ENCODE data around the gene VPS18.

Gene VPS18

DNA sequence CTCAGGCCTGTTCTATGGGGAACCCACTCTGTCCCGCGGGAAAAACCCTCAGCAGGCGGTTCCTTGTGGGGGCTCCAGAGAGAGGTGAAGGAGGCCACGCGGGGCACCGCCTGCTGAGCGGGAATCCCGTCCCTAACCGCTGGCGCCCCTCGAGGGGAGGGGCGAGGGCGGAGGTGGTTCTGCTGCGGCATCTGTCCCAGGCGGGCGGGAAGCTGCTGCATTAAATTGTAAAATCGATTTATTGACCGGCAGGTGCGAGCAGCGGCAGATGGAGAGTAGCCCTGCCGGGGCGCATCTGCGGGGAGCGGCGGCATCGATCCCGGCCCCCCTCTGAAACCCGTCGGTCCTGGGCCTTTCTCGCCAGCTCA, 31.2 kb downstream of the VPS18 start:
- no peak for DNase-seq

DNA sequence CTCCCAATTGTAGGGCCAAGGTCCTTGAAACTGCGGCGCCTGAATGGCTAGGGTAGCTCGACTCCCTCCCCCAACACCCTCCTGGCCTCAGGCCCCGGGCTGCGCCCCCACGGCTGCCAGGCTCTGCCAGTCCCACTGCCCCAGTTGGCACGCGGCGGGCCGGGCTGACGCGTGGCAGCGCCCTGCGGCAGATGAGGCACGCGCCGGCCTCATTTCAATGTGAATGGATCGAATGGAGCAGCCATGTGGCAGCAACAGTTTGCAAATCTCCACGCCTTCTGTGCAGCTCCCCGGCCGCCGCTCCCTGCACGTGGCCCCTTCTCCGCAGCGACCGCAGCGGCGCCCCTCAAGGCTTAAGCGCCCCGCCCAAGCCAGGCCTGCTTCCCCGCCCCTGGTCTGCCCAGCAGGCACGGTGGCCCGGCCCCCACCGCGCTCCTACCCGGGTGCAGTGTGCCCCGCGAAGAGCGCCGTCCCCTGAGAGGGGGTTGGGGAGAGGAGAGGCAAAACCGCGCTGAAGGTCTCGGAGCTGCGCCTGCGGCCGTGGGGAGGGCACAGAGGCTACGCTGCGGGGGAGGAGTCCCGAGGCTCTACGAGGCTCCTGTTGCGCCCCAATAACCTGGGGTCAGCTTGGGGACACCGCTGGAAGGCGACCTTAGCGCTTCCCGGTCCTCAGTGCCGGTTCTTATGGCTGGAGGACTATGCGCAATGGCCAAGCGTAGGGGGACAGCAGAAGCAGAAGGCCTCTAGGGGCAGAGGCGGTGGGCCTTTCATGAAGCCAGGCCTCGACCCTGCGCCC, 31.8 kb downstream of the VPS18 start:
- DNase-seq: peak; percentile 37

DNA sequence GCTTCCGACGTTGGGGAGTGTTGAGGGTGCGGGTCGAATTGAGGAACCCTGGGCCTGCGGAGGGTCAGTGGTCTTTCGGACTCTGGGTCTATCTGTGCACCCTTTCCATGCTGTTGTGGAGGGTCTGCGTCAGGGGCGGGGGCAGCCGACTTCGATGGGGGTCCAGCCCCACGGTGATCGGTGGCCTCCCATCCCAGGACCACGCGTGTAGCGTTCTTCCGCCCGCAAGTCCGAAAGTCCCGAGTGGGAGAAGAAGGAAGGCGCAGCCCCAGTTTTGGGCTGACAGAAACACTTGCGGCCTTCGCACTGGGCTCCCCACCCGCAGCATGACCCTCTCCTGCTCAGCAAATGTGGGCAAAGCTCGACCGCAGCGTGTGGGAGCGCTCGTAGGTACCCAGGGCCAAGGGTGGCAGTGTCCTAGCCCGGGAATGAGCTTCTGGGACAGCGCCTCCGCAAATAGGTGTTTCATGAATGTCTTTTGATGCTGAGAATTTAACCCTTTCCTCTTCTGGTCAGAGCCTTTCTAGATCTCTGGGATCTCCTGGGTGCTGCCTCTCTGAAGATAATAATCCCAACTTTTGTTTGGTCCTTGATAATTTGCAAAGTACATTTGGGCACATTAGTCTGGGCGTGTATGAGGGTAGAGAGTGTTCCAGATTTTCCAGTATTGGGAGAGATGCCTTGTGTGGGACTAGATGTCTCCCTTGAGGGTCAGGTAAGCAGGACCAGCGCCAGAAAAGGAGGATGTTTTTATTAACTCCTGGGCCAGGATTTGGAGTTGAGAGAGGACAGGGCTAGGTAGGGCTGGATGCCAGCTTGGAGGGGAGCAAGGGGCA, 32.6 kb downstream of the VPS18 start:
- no peak for DNase-seq

DNA sequence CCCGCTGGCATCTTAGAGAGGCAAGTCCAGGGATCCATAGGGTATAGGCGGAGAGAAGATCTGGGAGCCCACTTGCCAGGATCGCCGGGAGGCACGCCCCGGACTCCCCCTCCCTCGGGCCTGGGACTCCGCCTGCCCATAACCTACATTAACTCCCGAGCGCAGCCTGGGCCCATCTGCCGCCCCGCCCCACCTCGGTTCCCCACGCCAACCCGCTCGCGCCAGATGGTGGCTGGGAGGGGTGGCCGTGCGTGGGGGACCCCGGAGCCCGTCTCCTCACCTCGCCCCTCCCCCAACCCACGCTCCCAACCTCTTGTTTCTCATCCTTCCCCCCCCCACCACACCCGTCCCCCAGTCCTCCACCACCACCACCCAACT, 33.2 kb downstream of the VPS18 start:
- DNase-seq: no peak

DNA sequence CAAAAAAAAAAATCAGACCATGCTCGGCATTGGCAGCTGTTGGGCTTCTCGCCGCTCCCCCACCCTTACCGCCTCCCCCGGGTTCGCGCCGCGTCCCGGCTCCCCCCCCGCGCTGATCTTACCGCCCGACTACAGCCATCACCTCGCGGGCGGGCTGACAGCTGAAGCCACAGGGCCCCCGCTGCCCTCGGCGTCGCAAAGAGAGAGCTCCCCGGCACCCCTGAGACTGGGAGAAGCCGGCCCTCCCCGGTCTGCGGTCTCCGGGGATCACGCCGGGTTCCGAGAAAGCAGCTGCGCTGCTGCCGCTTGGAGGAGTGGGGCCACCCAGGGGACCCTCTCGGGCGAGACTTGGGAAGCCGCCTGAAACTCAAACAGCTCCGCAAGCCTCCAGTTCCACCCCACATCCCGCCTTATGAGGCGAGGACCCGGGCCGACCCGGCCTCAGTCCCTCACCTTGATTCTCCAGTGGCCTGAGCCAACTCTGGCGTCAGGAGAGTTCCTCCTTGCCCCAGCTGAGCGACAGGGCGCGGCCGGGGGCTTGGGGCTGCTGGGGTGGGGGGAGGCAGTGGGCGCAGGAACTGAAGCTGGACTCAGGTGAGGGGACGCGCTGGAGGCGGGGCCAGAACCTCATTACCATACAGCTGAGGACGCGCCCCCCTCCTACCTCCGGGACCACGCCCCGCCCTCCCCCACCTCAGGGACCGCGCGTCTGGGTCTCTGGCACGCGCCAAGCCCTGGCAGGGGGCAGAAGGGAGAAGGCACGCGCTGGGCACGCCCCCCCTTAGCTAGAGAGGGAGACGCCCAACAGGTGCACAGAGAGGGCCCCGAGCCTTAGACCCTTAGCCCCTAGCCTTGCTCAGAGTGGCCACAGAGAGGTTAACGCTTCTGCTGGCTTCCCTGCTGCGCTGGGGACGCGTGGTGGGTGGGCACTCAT, 33.9 kb downstream of the VPS18 start:
- peak; percentile 37 for DNase-seq

DNA sequence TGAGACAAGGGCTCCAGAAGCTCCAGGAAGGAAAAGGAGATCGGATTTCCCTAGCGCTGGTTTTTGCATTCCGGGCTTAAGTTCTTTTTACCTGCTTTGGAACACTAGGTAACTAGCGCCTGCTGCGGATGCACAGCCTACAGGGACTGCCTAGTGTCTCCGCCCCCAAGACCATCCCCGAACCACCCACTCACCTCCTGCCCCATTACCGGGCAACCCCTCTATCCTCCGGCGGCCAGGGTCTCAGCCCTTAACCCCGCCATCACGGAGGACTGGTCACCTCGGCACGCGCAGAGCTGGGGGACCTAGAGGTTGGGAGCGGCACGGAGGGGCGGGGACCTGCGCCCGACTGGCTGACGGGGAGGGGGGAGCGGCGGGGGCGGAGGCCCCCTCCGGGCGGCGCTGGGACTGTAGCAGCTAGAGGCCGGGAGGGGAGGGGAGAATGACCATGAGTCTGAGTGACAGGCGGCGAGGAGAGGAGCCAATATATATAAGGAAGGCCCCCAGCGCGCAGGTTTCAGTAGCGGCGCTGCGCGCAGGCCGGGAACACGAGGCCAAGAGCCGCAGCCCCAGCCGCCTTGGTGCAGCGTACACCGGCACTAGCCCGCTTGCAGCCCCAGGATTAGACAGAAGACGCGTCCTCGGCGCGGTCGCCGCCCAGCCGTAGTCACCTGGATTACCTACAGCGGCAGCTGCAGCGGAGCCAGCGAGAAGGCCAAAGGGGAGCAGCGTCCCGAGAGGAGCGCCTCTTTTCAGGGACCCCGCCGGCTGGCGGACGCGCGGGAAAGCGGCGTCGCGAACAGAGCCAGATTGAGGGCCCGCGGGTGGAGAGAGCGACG, 34.8 kb downstream of the VPS18 start, which contains the start of gene DLL4:
Gene DLL4 (plus strand): TSS at position 520 of the 839 bp plus-strand sequence. CDS start 329 bp downstream, outside the sequence.
- peak; percentile 61 for DNase-seq

DNA sequence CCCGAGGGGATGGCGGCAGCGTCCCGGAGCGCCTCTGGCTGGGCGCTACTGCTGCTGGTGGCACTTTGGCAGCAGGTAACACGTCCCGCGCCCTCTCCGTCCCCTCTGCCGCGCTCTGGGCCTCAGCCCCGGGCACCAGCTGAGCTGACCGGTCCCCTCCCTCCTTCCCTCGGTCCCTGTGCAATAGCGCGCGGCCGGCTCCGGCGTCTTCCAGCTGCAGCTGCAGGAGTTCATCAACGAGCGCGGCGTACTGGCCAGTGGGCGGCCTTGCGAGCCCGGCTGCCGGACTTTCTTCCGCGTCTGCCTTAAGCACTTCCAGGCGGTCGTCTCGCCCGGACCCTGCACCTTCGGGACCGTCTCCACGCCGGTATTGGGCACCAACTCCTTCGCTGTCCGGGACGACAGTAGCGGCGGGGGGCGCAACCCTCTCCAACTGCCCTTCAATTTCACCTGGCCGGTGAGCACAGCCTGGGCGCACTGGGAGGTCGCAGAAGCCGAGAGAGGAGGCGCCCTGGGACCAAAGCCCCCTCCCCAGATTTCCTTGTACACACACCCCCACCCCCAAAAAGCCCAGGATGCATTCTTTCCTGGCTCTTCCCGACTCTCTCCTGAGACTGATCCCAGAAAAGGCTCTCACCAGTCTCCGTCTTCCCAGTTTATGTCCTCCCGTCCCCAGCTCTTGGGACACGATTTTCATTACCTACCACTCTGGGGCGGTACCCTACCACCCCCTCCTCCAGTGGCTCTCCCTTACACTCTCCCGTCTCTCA, 35.6 kb downstream of the VPS18 start:
- no peak for DNase-seq

DNA sequence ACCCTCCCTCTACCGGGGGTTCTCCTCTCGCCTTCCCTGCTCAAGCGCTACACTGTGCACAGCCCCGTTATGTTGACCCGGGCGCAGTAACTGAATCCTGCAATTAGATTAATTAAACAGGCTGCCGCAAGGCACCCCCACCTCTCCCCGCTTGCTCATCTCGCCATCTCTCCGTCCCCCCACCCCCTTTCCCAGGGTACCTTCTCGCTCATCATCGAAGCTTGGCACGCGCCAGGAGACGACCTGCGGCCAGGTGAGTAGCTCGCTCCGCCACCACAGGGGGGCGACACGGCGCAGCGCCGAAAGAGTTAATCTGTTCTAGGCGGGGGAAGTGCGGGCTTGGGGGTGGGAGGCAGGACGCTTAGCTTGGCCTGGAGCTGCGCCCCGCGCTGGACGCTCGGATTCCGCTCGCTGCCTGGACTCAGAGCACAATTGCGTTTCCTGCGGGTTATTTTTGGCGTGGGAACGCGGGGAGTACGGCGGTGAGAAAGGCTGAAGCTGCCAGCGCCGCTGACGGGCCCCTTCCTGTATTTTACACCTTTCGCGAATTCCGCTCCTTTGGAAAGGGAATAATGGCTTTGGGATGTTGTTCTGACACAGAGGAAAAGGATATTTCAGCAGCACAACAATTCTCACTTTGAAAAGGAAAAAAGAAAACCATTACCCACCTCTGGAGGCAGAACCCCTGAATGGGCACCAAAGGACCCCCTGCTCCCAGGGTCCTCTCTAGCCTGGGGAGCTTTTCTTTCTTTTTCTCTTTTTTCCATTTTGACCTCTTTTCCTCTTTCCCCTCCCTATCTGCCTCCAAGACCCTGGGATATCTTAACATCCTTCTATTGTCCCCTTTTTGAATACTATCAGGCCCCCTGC, 36.4 kb downstream of the VPS18 start:
- DNase-seq: peak; percentile 81

DNA sequence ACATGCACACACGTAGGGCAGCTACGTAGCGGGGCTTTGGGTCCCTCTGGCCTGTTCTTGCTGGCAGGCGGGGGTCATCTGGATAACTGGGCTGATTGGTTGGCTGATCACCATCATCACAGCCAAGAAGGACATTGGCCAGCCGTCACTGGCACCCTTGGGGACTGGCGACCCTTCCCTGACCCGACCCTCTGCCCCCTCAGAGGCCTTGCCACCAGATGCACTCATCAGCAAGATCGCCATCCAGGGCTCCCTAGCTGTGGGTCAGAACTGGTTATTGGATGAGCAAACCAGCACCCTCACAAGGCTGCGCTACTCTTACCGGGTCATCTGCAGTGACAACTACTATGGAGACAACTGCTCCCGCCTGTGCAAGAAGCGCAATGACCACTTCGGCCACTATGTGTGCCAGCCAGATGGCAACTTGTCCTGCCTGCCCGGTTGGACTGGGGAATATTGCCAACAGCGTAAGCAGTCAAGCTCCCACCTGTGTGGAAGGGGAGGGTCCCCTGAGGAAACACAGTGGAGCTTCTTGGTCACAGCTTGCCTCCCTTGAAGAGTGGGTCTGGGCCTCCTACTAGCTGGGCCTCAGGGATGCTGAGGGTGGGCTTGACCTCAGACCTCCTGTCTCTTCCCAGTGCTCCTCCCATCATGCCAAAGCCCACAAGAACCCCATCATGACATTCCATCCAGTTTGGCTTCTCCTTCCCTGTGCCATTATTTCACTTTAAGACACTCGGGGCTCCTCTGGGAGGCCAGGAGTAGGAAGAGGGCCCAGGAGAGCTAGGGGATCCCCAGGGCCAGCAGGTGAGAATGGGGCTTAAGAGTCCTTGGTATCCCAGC, 37.3 kb downstream of the VPS18 start:
- no peak for DNase-seq

DNA sequence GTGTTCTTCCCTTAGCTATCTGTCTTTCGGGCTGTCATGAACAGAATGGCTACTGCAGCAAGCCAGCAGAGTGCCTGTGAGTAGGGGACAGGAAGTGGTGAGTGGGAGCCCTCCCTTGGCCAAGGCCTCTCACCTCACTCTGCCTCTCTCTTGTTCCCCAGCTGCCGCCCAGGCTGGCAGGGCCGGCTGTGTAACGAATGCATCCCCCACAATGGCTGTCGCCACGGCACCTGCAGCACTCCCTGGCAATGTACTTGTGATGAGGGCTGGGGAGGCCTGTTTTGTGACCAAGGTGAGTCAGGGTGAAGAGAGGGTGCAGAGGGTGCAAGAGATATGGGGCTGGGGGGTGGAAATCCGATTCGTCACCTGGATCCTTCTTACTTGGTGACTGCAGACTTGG, 37.9 kb downstream of the VPS18 start:
- no peak for DNase-seq

DNA sequence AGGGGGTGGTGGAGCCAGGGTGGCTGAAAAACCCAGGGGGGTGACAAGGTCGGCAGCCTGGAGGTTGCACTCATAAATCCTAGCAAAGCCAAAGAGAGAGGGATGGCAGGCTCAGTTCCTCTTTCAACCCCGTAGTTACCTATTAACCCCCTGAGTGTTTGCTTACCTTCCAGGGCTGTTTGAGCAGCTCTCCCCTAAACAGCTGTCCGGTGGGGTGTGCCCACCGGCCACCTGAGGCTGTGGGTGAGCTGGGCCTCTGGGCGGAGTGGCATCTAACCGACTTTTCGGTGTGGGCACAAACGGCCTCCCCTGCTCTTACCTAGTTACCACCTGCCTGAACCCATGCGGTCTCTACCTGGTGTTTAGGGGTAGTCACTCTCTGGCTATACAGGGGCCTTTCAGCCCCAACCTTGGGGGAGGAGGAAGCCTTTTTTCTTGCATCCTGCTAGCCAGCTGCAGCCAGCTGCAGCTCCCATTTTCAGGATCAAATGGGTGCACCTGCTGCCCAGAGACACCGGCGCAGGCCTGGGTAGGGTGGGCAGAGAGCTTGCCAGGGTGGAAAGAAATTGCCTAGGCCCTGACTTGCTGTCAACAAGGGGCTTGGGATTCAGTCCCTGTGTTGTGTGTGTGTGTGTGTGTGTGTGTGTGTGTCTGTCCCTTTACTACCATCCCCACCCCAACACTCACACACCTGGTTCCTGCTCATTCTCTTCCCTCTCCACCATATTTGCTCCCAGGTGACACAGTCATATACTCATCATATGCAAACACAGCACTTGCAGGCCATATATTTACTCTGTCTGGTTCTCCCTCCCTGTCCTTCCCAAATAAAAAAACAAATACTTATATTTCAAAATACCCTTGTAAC, 38.6 kb downstream of the VPS18 start:
- no peak for DNase-seq

DNA sequence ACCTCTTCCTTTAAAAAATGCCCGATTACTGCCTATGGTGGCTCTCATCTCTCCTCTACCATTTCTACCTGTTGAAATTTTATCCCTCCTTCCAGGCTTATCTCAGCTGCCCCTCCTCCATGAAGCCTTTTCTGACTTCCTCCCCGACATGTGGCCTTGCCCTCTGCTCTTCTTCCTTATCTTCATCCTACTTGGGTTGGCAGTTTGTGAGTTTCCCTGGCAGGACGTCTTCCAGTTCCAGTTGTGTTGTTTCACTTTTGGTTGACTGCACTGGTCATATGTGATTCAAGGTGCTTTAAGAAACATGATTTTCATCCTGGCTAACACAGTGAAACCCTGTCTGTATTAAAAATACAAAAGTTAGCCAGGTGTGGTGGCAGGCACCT, 39.3 kb downstream of the VPS18 start:
- no peak for DNase-seq

DNA sequence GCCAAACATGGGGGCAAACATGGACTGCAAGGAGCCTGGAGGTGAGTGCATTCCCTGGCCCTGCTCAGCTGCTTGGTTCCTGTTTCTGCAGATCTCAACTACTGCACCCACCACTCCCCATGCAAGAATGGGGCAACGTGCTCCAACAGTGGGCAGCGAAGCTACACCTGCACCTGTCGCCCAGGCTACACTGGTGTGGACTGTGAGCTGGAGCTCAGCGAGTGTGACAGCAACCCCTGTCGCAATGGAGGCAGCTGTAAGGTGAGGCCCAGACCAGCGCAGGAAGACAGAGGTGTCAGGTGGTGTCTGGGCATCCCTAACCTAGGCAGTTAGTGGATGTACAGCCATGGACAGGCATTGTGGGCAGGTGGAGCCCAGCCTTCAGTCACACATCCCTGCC, 40.2 kb downstream of the VPS18 start:
- DNase-seq: no peak

DNA sequence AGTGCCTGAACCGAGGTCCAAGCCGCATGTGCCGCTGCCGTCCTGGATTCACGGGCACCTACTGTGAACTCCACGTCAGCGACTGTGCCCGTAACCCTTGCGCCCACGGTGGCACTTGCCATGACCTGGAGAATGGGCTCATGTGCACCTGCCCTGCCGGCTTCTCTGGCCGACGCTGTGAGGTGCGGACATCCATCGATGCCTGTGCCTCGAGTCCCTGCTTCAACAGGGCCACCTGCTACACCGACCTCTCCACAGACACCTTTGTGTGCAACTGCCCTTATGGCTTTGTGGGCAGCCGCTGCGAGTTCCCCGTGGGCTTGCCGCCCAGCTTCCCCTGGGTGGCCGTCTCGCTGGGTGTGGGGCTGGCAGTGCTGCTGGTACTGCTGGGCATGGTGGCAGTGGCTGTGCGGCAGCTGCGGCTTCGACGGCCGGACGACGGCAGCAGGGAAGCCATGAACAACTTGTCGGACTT, 42.0 kb downstream of the VPS18 start:
- DNase-seq: no peak

DNA sequence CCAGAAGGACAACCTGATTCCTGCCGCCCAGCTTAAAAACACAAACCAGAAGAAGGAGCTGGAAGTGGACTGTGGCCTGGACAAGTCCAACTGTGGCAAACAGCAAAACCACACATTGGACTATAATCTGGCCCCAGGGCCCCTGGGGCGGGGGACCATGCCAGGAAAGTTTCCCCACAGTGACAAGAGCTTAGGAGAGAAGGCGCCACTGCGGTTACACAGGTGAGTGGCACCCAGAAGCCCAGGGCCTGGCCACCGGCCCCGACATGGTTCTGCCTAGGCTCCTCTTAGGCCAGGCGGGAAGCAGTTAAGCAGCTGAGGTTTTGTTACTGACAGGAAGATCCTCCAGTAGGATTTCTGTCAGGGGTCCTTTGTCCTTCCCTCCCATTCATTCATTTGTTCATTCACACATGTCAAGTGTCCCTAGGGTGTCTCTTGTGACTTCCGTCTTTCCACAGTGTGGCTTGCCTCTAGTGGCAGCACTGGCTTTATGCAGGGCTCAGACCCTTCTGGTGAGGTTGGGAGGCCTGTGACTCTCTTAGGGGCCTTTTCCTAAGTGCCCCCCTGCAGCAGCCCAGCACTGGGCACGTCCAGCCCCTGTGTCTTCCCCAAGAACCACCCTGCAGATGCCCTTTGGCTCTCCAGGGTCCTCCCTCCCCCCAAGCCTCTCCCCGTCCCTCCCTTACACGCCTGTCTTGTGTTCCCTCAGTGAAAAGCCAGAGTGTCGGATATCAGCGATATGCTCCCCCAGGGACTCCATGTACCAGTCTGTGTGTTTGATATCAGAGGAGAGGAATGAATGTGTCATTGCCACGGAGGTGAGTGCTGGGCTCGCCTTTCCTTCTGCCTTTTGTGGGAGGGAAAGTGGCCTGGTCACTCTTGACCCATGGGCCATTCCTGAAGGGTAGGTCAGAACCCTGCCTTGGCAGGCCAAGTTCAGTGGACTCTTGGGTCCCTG, 42.7 kb downstream of the VPS18 start:
- DNase-seq: no peak

DNA sequence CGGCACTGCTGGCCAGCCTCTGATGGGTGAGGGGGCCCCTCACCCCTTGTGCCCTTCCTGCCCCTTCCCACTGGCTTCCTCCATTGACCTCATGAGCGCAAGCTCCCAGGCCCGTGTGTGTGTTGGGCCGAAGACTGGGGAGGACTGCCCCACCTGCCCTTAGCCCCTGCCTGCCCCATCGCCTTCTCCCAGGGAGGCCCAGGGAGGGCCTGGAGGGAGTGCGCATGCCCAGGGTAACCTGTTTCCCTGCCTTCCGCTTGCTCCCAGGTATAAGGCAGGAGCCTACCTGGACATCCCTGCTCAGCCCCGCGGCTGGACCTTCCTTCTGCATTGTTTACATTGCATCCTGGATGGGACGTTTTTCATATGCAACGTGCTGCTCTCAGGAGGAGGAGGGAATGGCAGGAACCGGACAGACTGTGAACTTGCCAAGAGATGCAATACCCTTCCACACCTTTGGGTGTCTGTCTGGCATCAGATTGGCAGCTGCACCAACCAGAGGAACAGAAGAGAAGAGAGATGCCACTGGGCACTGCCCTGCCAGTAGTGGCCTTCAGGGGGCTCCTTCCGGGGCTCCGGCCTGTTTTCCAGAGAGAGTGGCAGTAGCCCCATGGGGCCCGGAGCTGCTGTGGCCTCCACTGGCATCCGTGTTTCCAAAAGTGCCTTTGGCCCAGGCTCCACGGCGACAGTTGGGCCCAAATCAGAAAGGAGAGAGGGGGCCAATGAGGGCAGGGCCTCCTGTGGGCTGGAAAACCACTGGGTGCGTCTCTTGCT, 43.7 kb downstream of the VPS18 start:
- DNase-seq: no peak

Data from stimulated activated CD8-positive, alpha-beta memory T cell treated with anti-CD3 and anti-CD28 coated beads, Interleukin-4, amount 100 ng/mL, for 48 hours (primary cell).